ENCODE data around the gene ZCCHC2. TPM values are rescaled to one million over a fixed set of nuclear protein-coding genes. Genes with fewer than 3 reads are reported as not detected.

The ZCCHC2 gene
- total and polyA plus RNA-seq, 2 of the 8 experiments (the other 6 are each of a cell fraction or from before 2014, with no cell fraction given), result 13.5 to 18.6 TPM

DNA sequence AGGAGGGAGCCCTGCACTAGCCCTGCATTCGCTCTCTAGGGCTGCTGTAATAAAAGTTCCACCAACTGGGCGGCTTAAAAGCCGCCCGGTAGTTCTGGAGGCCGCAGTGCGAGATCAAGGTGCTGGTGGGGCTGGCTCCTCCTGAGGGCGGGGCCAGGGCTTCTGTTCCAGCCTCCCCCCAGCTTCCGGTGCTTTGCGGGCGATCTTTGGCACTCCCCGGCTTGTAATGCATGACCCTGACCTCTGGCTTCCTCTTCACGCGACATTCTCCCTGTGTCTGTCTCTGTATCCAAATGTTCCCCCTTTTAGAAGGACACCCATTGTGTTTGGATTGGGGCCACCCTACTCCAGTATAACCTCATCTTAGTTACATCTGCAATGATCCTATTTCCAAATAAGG lies 84.5 kb downstream of the ZCCHC2 start:
- Histone ChIP-seq H2BK12ac (ENCODE audit: low read depth, low read length) (no peak overlapping the region), H3K79me1 (ENCODE audit: low read depth, low read length) (no peaks in the 10 kb centered on the region), H3K56ac (replicated peaks; ENCODE audit: insufficient read length, low read depth, low read length) (no peak overlapping the region), H2AFZ (ENCODE audit: low read length) (no peak overlapping the region), H2AK5ac (ENCODE audit: low read depth, low read length) (no peak overlapping the region), H3K4me1 (replicated peaks in 1 of 4; ENCODE audit: control insufficient read depth in 3 of 4, insufficient read depth in 4 of 4, low read length in 3 of 4) (peaks cover 10 to 24% (median 19%) of the 10 kb centered on the region in 4 experiments), H3K27ac (ENCODE audit: low read depth, low read length) (no peak overlapping the region), H4K20me1 (replicated peaks in 1 of 2; ENCODE audit: control insufficient read depth in 1 of 2, insufficient read depth in 2 of 2, low read length in 2 of 2) (no peaks in the 10 kb centered on the region), H3K9ac (replicated peaks in 1 of 4; ENCODE audit: extremely low read depth in 1 of 4, low read depth in 3 of 4, low read length in 3 of 4) (no peak overlapping the region), H4K5ac (ENCODE audit: insufficient read length, low read depth, low read length) (no peak overlapping the region), H3K36me3 (ENCODE audit: control insufficient read depth in 2 of 4, insufficient read depth in 4 of 4, low read length in 3 of 4) (no peaks in the 10 kb centered on the region), H2BK20ac (ENCODE audit: low read length) (no peak overlapping the region), H2BK120ac (replicated peaks; ENCODE audit: low read depth, low read length) (no peak overlapping the region), H3K18ac (ENCODE audit: extremely low read depth, low read length) (no peak overlapping the region), H2BK5ac (ENCODE audit: low read depth, low read length) (no peak overlapping the region), H3K4me2 (ENCODE audit: insufficient read depth in 1 of 2, low read depth in 2 of 2, low read length in 2 of 2) (no peak overlapping the region), H3K79me2 (ENCODE audit: control insufficient read depth in 1 of 2, insufficient read depth in 2 of 2, low read length in 2 of 2) (no peaks in the 10 kb centered on the region), H3K27me3 (replicated peaks in 1 of 4; ENCODE audit: control insufficient read depth in 3 of 4, extremely low read depth in 1 of 4, insufficient read depth in 3 of 4, low read length in 3 of 4) (peaks cover 0 to 3% (median 0%) of the 10 kb centered on the region in 4 experiments; a peak in 1 of 7 replicates), H2BK15ac (ENCODE audit: low read length) (no peak overlapping the region), H4K8ac (ENCODE audit: extremely low read depth, insufficient read depth, low read length) (no peak overlapping the region), H3K23ac (ENCODE audit: insufficient read length) (no peak overlapping the region), H3K23me2 (ENCODE audit: low read depth, low read length) (peaks cover 2% of the 10 kb centered on the region; the same call in 1 of the 2 replicates), H3K9me3 (ENCODE audit: insufficient read depth in 2 of 2, low read depth in 1 of 2, low read length in 1 of 2) (no peaks in the 10 kb centered on the region), H3K4me3 (ENCODE audit: extremely low read depth in 1 of 4, insufficient read depth in 2 of 4, low read depth in 3 of 4, low read length in 4 of 4) (no peak overlapping the region), H3K14ac (ENCODE audit: insufficient read length) (no peak overlapping the region), H3K4ac (replicated peaks; ENCODE audit: insufficient read length, low read depth, low read length) (no peak overlapping the region), H4K91ac (replicated peaks; ENCODE audit: insufficient read length, low read length) (no peak overlapping the region)
- ChIA-PET CTCF (ENCODE audit: partially characterized antibody) (interaction anchor here (0.7 to 1.7 kb wide), 4 partner anchors 21 to 375 kb away, joined by 3 to 6 read pairs (median 4); no protein-coding TSS in a partner anchor), POLR2A (ENCODE audit: partially characterized antibody) (no interaction called here)
- DNase-seq (ENCODE audit: low read depth in 1 of 2, low spot score in 2 of 2) (no peak), FAIRE-seq (no peak)
- 97% methylated on average over 13 of the region's 13 CpGs; no CpG with 5 or more reads in 1 of the 2 experiments for WGBS, 2 experiments (ENCODE audit: extremely low coverage in 1 of 2, insufficient coverage in 1 of 2, insufficient read length in 1 of 2, insufficient replicate concordance in 2 of 2, low coverage in 1 of 2, low lambda C conversion rate in 2 of 2, missing lambda C conversion rate in 1 of 2)
- TF ChIP-seq NRF1 (IDR thresholded peaks at IDR 0.05; ENCODE audit: low read depth, low read length) (no peak), FOSL1 (IDR thresholded peaks at IDR 0.05; ENCODE audit: insufficient read depth, low read depth, low read length) (no peak), SP1 (IDR thresholded peaks at IDR 0.05; ENCODE audit: low read depth, low read length) (no peak), ASH2L (IDR thresholded peaks at IDR 0.05; ENCODE audit: low read length) (no peak), PHF8 (conservative IDR thresholded peaks at IDR 0.05; ENCODE audit: low read depth, low read length) (no peak), BCL11A (IDR thresholded peaks at IDR 0.05; ENCODE audit: low read depth in 2 of 2, low read length in 2 of 2) (no peak), EZH2 (IDR thresholded peaks at IDR 0.05; ENCODE audit: low read depth, low read length, severe bottlenecking) (no peak), SIRT6 (IDR thresholded peaks at IDR 0.05; ENCODE audit: low read length) (no peak), CEBPB (IDR thresholded peaks at IDR 0.05; ENCODE audit: low read depth, low read length) (no peak), EP300 (IDR thresholded peaks at IDR 0.05; ENCODE audit: borderline replicate concordance in 1 of 2, low read depth in 2 of 2, low read length in 2 of 2) (no peak), BRCA1 (IDR thresholded peaks at IDR 0.05; ENCODE audit: low read depth, low read length) (no peak), CHD2 (IDR thresholded peaks at IDR 0.05; ENCODE audit: low read length) (no peak)
- TF ChIP-seq, protein P1, sequence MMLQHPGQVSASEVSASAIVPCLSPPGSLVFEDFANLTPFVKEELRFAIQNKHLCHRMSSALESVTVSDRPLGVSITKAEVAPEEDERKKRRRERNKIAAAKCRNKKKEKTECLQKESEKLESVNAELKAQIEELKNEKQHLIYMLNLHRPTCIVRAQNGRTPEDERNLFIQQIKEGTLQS (IDR thresholded peaks at IDR 0.05; ENCODE audit: insufficient read depth, low read depth, low read length), result no peak
- TF ChIP-seq, protein P2, sequence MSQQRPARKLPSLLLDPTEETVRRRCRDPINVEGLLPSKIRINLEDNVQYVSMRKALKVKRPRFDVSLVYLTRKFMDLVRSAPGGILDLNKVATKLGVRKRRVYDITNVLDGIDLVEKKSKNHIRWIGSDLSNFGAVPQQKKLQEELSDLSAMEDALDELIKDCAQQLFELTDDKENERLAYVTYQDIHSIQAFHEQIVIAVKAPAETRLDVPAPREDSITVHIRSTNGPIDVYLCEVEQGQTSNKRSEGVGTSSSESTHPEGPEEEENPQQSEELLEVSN (IDR thresholded peaks at IDR 0.05), result no peak
